ENCODE results near the gene IL17REL. TPM values are rescaled to one million over a fixed set of nuclear protein-coding genes. Genes with fewer than 3 reads are reported as not detected.

IL17REL gene
- polyA plus RNA-seq, 1 experiment, result not detected

- ChIA-PET CTCF (interaction anchor here (1.5 kb wide), 1 partner anchor 26 kb away, joined by 4 read pairs; no protein-coding TSS in a partner anchor), POLR2A (no interaction called here)
These were observed 52.8 kb downstream of the IL17REL start for GRCh38 chr22:49959782-49960158.

GRCh38 chr22:49958931-49959781 lies 53.4 kb downstream of the IL17REL start:
- no peak for DNase-seq (ENCODE audit: low read depth)
- Histone ChIP-seq H3K27me3 (ENCODE audit: control insufficient read depth, insufficient read depth, low read length) (no peaks in the 10 kb centered on the region), H3K36me3 (ENCODE audit: control insufficient read depth, insufficient read depth, low read length) (peaks cover 18% of the 10 kb centered on the region), H3K4me3 (ENCODE audit: low read depth, low read length) (peak overlapping the region; percentile 90)
- no peak for TF ChIP-seq CTCF (IDR thresholded peaks at IDR 0.05; ENCODE audit: insufficient read depth, low read depth, low read length)
- ChIA-PET POLR2A (no interaction called here), CTCF (no interaction called here)

More at GRCh38 chr22:49959782-49960158, 52.8 kb downstream of the IL17REL start:
- Histone ChIP-seq H3K4me3 (ENCODE audit: low read depth, low read length) (peak overlapping the region; percentile 90), H3K27me3 (ENCODE audit: control insufficient read depth, insufficient read depth, low read length) (no peaks in the 10 kb centered on the region), H3K36me3 (ENCODE audit: control insufficient read depth, insufficient read depth, low read length) (peaks cover 22% of the 10 kb centered on the region)
- no peak for DNase-seq (ENCODE audit: low read depth)
- no peak for TF ChIP-seq CTCF (IDR thresholded peaks at IDR 0.05; ENCODE audit: insufficient read depth, low read depth, low read length)

- Histone ChIP-seq H3K27me3 (ENCODE audit: control insufficient read depth, insufficient read depth, low read length) (no peaks in the 10 kb centered on the region), H3K4me3 (ENCODE audit: low read depth, low read length) (no peak overlapping the region), H3K36me3 (ENCODE audit: control insufficient read depth, insufficient read depth, low read length) (peaks cover 13% of the 10 kb centered on the region)
- ChIA-PET POLR2A (no interaction called here), CTCF (interaction anchor here (1.2 kb wide), 1 partner anchor 28 kb away, joined by 3 read pairs; no protein-coding TSS in a partner anchor)
- no peak for DNase-seq (ENCODE audit: low read depth)
- no peak for TF ChIP-seq CTCF (IDR thresholded peaks at IDR 0.05; ENCODE audit: insufficient read depth, low read depth, low read length)
These were observed 54.1 kb downstream of the IL17REL start for GRCh38 chr22:49958366-49958921.

GRCh38 chr22:49957826-49958365 lies 54.7 kb downstream of the IL17REL start:
- no peak for DNase-seq (ENCODE audit: low read depth)
- Histone ChIP-seq H3K4me3 (ENCODE audit: low read depth, low read length) (no peak overlapping the region), H3K27me3 (ENCODE audit: control insufficient read depth, insufficient read depth, low read length) (no peaks in the 10 kb centered on the region), H3K36me3 (ENCODE audit: control insufficient read depth, insufficient read depth, low read length) (peaks cover 8% of the 10 kb centered on the region)
- TF ChIP-seq CTCF (IDR thresholded peaks at IDR 0.05; ENCODE audit: insufficient read depth, low read depth, low read length), result no peak
- ChIA-PET POLR2A (no interaction called here), CTCF (interaction anchor here (1.2 kb wide), 1 partner anchor 27 kb away, joined by 3 read pairs; no protein-coding TSS in a partner anchor)
